HL-60 (cell line): Measurements from ENCODE around the gene TRAM2.

Experiments used
- DNase-seq, 2 experiments: peaks; one replicate each; pipeline ENCODE4 v3.0.0-alpha.2; 2010 to 2020; ENCODE audit warnings: low read depth in 1 of 2, low spot score in 1 of 2
- H3K27ac ChIP-seq: fragments of 250-450 bp; sonication (Bioruptor Pico); replicated peaks from 2 replicates; pipeline ENCODE4 v1.5.1; 2020; ENCODE audit warnings: mild to moderate bottlenecking, moderate library complexity
- H3K27me3 ChIP-seq: fragments of 250-450 bp; sonication (Bioruptor Pico); 2 replicates; pipeline ENCODE4 v1.5.1; 2021; ENCODE audit warnings: mild to moderate bottlenecking, moderate library complexity; ENCODE audit not compliant: insufficient read depth, poor library complexity, severe bottlenecking
- H3K4me3 ChIP-seq: replicated peaks from 2 replicates; pipeline ENCODE4 v1.5.1; 2011; ENCODE audit warnings: mild to moderate bottlenecking, control low read depth, low read length; ENCODE audit not compliant: insufficient read depth
- GABPA ChIP-seq: IDR thresholded peaks from 2 replicates; pipeline ENCODE4 v1.6.1; 2012; ENCODE audit warnings: low read depth
- POLR2AphosphoS5 ChIP-seq: IDR thresholded peaks from 2 replicates; pipeline ENCODE4 v1.6.1; 2012; ENCODE audit warnings: low read depth
- SPI1 ChIP-seq: IDR thresholded peaks from 2 replicates; pipeline ENCODE4 v1.6.1; 2012; ENCODE audit warnings: low read depth, mild to moderate bottlenecking, borderline replicate concordance
- TF ChIP-seq, protein P1 (sequence below): IDR thresholded peaks from one replicate; pipeline ENCODE4 v1.5.1; 2011; ENCODE audit warnings: low read length, control low read depth, inconsistent platforms; ENCODE audit not compliant: insufficient read depth
- TF ChIP-seq, protein P2 (sequence below): IDR thresholded peaks from 2 replicates; pipeline ENCODE4 v1.6.1; 2012; ENCODE audit warnings: low read depth; ENCODE audit not compliant: insufficient replicate concordance

The TRAM2 gene

DNA sequence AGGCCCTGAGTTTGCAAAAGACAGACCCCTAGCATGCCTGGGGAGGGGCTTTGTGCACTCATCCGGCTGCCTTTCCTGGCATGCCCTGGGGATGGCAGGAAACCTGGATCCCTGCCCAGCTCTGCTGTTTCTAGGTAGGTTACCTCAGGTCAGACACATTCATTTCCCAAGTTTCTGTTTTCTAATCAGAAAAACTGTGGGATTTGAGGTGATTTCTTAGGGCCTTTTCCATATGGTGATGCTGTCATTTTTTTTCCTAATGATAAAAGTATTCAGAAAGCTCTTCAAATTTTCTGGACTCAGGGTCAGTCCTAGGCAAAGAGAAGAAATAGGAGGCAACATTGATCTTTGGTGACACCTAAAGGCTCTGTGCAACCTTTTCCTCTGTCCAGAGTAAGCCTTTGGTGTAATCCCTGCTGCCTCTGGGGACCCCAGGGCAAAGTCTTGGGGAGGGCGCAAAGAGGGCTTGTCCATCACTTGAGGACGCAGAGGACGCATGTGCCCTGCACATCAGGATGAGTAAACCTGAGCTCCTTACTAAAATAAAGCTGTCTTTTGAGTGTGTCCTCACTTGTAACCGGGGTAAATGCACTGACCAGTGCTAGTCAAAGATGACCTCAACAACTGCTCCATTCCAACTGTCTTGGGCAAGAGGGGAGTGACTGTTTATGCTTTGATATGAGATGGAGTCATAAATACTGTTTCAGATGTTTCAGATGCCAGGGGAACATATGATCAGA is 13.5 kb upstream of the TRAM2 start:
- DNase-seq = no peak
- no peak for TF ChIP-seq POLR2AphosphoS5
- TF ChIP-seq, protein P1, sequence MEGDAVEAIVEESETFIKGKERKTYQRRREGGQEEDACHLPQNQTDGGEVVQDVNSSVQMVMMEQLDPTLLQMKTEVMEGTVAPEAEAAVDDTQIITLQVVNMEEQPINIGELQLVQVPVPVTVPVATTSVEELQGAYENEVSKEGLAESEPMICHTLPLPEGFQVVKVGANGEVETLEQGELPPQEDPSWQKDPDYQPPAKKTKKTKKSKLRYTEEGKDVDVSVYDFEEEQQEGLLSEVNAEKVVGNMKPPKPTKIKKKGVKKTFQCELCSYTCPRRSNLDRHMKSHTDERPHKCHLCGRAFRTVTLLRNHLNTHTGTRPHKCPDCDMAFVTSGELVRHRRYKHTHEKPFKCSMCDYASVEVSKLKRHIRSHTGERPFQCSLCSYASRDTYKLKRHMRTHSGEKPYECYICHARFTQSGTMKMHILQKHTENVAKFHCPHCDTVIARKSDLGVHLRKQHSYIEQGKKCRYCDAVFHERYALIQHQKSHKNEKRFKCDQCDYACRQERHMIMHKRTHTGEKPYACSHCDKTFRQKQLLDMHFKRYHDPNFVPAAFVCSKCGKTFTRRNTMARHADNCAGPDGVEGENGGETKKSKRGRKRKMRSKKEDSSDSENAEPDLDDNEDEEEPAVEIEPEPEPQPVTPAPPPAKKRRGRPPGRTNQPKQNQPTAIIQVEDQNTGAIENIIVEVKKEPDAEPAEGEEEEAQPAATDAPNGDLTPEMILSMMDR = no peak
- no peak for TF ChIP-seq SPI1
- TF ChIP-seq GABPA = no peak
- TF ChIP-seq, protein P2, sequence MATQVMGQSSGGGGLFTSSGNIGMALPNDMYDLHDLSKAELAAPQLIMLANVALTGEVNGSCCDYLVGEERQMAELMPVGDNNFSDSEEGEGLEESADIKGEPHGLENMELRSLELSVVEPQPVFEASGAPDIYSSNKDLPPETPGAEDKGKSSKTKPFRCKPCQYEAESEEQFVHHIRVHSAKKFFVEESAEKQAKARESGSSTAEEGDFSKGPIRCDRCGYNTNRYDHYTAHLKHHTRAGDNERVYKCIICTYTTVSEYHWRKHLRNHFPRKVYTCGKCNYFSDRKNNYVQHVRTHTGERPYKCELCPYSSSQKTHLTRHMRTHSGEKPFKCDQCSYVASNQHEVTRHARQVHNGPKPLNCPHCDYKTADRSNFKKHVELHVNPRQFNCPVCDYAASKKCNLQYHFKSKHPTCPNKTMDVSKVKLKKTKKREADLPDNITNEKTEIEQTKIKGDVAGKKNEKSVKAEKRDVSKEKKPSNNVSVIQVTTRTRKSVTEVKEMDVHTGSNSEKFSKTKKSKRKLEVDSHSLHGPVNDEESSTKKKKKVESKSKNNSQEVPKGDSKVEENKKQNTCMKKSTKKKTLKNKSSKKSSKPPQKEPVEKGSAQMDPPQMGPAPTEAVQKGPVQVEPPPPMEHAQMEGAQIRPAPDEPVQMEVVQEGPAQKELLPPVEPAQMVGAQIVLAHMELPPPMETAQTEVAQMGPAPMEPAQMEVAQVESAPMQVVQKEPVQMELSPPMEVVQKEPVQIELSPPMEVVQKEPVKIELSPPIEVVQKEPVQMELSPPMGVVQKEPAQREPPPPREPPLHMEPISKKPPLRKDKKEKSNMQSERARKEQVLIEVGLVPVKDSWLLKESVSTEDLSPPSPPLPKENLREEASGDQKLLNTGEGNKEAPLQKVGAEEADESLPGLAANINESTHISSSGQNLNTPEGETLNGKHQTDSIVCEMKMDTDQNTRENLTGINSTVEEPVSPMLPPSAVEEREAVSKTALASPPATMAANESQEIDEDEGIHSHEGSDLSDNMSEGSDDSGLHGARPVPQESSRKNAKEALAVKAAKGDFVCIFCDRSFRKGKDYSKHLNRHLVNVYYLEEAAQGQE = no peak

DNA sequence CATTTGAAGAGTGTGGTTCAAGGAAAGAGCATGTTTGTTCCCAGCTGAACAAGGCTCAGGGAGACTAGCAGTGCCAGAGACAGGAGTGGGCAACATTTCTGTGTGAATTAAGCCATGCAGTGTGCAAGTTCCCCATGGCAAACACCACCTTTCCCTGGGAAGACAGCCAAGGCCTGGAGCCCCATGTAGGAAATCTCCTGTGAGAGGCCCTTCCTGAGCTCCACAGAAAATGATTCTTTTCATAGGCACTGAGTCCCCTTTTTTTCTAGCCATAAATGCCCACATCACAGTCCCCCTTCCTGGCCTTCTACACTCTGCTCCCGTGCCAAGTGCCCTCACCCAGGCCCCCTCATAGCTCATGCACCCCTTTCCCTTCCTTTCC is 11.8 kb upstream of the TRAM2 start:
- Histone ChIP-seq H3K27me3 (no peaks in the 10 kb centered on the region), H3K4me3 (no peak overlapping the region), H3K27ac (no peak overlapping the region)
- TF ChIP-seq GABPA (no peak), SPI1 (no peak)
- TF ChIP-seq, protein P1 = no peak
- DNase-seq = no peak

More for the DNA sequence above, 13.5 kb upstream of the TRAM2 start:
- Histone ChIP-seq H3K4me3 (no peak overlapping the region), H3K27me3 (no peaks in the 10 kb centered on the region), H3K27ac (no peak overlapping the region)

DNA sequence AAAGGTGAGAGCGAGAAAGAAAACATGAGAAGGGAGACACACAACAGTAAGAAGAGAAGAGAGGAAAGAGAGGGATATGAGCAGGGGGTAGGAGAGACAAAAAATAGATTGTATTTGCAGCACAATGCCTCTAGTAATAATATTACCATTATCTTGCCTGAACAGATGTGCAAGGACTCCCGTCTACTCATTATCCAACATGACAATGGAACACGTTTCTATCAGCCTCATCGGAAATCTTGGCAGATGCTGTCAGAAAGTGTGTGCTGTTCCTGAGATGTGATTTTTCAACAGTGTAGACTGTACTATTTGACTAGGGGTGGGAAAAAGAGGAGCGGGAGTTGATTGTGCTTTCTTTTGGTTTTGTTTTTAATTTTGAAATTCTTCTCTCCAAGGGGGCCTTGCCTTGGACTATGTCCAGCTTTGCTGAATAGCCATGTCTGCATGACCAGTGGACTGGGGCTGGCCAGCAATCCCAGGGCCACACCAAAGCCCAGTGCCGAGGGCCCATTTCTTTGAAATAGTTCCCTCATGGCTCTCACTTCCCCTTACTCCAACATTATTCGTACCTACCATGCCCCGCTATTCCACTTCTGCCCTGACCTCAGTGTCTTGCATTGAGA is 11.3 kb upstream of the TRAM2 start:
- no peak overlapping the region for H3K4me3 ChIP-seq
- no peak for DNase-seq
- no peaks in the 10 kb centered on the region for H3K27me3 ChIP-seq
- TF ChIP-seq, protein P2 = no peak
- no peak for TF ChIP-seq POLR2AphosphoS5
- TF ChIP-seq SPI1 = no peak
- TF ChIP-seq GABPA = no peak
- TF ChIP-seq, protein P1 = no peak
- no peak overlapping the region for H3K27ac ChIP-seq
